GM19193 (cell line): ENCODE data around the gene HNRNPUL1.

Source experiments
- POLR2A ChIP-seq: IDR thresholded peaks from 4 replicates; pipeline ENCODE4 v1.6.1; 2011; ENCODE audit not compliant: insufficient read depth, insufficient read length; ENCODE audit errors: extremely low read depth

Gene HNRNPUL1

GRCh38 chr19:41253660-41254059, 10.5 kb upstream of the HNRNPUL1 start:
- no peak for TF ChIP-seq POLR2A

GRCh38 chr19:41255171-41255570, 9.0 kb upstream of the HNRNPUL1 start:
- TF ChIP-seq POLR2A = no peak

- TF ChIP-seq POLR2A = no peak
These were observed 2.5 kb upstream of the HNRNPUL1 start for GRCh38 chr19:41261474-41262190.

- TF ChIP-seq POLR2A = peak; percentile 65
These were observed 926 bp upstream of the HNRNPUL1 start for GRCh38 chr19:41263042-41263849.

GRCh38 chr19:41264581-41265394, 616 bp downstream of the HNRNPUL1 start:
- TF ChIP-seq POLR2A = peak; percentile 66

DNA sequence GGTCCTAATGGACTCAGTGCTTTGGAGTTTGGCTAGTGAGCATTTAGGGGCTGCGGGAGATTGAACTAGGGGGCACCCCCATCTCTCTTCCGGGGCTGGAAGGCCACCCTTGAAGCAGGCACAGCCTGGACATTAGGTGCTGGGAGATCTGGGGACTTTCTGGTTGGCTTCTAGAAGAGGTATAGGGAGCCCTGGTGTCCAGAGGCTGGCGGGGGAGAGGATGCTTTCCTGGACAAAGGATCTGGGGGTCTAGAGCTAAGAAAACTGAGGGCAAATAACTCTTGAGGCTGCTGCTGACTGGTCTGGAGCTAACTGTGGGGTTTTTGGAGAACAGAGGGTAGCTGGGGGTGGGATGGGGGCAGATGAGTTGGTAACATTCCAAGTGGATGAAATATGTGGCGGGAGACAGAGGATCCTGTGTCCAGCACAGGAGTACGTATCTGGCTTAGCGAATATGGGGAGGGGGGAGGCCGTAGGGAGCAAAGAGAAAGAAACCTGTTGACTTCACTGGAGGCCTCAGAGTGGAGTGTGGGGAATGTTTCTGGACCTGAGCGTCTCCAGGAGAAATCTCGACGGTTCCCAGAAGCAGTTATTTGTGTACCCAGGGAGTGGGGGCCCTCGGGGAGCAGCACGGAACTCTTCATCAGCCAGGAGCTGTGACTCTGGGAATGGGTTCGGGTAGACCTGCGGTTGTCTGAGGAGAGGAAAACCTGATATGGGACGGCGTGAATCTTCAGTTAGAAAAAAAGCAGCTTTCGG, 1.4 kb downstream of the HNRNPUL1 start:
- TF ChIP-seq POLR2A = no peak

- TF ChIP-seq POLR2A = no peak
These were observed 4.9 kb downstream of the HNRNPUL1 start for GRCh38 chr19:41269055-41269454.

DNA sequence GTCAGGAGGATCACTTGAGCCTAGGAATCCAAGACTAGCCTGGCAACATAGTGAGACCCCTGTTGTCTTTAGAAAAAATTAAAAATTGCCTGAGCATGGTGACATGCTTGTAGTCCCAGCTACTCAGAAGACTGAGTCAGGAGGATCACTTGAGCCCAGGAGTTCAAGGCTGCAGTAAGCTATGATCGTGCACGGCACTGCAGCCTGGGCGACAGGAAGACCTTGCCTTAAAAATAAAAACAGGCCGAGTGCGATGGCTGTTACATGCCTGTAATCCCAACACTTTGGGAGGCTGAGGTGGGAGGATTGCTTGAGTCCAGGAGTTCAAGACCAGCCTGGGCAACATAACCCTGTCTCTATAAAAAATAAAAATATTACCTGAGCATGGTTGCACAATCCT, 5.4 kb downstream of the HNRNPUL1 start:
- no peak for TF ChIP-seq POLR2A

DNA sequence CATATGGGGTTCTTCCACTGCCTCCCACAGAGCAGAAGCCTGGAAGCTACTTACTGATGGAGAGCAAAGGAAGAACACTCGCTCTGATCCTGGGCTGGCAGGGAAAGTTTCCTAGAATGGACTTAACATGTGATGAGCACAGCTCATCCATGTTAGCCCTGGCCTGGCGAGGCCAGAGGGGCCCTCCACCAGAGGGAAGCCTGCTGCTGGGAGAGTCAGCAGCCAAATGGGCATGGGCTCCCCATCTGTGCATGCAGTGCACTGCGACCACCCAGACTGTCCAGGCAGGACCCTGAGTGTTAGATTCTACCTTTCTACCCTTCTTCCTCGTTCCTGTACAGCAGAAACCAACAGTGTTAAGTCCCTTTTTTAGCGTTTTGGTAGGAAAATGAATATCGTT, 8.9 kb downstream of the HNRNPUL1 start:
- TF ChIP-seq POLR2A = no peak

GRCh38 chr19:41274802-41275201, 10.6 kb downstream of the HNRNPUL1 start:
- no peak for TF ChIP-seq POLR2A

DNA sequence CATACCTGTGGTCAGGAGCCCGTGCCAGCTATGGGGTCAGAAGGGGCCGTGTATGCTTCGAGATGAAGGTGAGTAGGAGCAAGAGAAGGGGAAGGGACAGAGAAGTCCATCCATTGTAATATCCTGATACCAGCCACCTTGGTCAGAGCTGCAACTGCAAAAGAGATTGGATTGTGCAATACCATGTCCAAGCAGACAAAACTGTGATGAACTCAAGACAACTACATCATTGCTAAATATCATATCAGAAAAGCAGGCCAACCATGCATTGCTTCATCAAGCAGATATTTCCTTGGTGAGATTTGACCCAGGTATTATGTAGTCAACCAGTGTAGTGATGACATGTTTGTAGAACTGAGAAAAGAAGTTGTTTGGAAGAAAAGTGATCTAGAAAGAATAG, 12.1 kb downstream of the HNRNPUL1 start:
- no peak for TF ChIP-seq POLR2A

DNA sequence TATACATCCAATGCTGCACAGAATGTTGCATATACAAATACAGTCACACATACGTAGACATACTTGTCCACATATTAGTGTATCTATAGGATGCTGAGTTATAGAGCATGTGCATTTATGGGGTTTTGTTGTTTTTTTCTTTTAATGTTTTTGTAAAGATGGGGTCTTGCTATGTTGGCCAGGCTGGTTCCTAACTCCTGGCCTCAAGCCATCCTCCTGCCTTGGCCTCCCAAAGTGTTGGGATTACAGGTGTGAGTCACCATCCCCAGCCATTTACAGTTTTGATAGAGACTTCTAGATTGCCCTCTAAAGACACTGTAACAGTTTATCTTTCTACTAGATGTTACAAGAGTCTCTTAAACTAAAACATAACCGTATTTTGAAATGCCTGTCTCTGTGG, 14.3 kb downstream of the HNRNPUL1 start:
- no peak for TF ChIP-seq POLR2A

DNA sequence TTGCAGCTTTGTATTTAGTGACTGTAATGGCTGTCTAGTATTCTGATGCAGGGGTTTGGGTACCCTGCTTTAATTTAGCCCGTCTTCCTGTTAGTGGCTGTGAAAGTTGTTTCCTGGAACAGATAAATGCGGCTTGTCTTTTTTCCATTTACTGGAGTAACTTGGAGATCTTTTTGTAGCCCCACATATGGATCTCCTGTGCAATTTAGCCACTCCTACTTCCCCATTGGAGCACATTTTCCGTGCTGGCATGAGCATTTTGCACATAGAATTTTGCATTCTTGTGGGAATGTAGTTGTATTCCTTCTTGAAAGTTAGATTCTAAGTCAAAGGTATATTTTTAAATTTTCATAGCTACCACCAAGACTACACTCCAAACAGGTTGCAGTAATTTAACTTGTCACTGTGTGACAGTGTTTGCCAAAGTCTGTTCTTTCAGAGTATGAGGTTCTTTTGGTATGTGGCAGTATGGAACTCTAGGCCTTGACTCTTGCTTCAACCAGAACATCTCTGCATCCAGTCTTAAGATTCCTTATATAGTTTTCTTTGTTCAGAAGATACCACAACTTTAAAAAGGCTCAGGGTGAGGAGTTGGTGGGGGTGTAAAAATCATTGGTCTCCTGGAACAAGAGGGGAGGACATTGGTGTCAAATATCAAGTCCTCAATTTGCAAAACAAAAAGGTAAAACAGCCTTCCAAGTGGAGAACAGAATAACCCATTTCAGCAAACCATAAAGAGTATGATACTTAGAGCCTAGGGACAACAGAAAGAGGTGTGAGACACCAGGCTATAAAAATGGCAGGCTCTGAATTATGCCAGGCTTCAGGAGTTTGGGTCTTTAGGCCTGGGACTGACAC, 24.7 kb downstream of the HNRNPUL1 start:
- TF ChIP-seq POLR2A = no peak

GRCh38 chr19:41294393-41294792, 30.2 kb downstream of the HNRNPUL1 start:
- no peak for TF ChIP-seq POLR2A

DNA sequence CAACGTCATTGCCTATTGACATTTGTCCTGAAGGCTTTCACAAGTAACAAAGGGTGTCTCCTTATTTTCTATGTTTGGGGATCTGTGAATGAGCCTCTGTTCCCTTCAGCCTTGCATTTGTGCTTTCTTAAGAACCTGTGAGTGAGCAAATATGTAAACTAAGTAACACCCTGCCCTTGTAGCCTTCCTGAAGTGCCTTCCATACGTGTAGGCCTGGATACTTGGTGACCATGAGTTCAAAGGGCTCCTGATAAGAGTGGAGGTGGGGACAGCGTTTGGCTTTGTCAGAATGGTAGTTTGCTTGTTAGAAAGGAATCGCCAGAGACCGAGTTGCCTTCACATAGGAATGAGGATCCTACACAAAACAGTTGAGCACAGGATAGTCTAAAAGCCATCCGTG, 31.3 kb downstream of the HNRNPUL1 start:
- TF ChIP-seq POLR2A = no peak
